Esophagus squamous epithelium (tissue), 4 donors: ENCODE measurements around the gene ENOSF1.

ENCODE experiments used
- CTCF ChIP-seq, 6 experiments: fragments of 450-650 bp in 4 of 6; fragments of 200-600 bp in 2 of 6; sonication (generic) in 2 of 6; IDR thresholded peaks; one replicate each; pipeline ENCODE4 v1.5.1; 2016 to 2019; ENCODE audit warnings: antibody characterized with exemption in 6 of 6, mild to moderate bottlenecking in 4 of 6, moderate library complexity in 4 of 6
- POLR2A ChIP-seq, 4 donors: fragments of 450-650 bp; IDR thresholded peaks; one replicate each; pipeline ENCODE4 v1.6.1; 2017; ENCODE audit warnings: antibody characterized with exemption in 4 of 4, mild to moderate bottlenecking in 4 of 4, moderate library complexity in 3 of 4

GRCh38 chr18:686339-687111 lies 25.9 kb downstream of the ENOSF1 start:
- TF ChIP-seq CTCF (IDR thresholded peaks at IDR 0.05) (no peak), POLR2A (IDR thresholded peaks at IDR 0.05) (no peak)
